GM21723 (cell line): ENCODE measurements around the gene LGALS12.
A peak's percentile ranks its signal among the peaks of the same experiment; 100 is the strongest.
"Not testable (repeated sequence)": the region's sequence is repeated elsewhere in the genome, so short reads cannot be mapped to it uniquely, and the experiment has no call there.

Experiments
- ATAC-seq: cut with Tn5 transposase; IDR thresholded peaks from one replicate; pipeline ENCODE4 v1.9.1; 2021; ENCODE audit warnings: mild to moderate bottlenecking, moderate library complexity; ENCODE audit not compliant: unreplicated experiment

Gene LGALS12

GRCh38 chr11:63532799-63533475 is 27.1 kb downstream of the LGALS12 start:
- ATAC-seq = no peak

GRCh38 chr11:63534076-63534475 is 28.2 kb downstream of the LGALS12 start:
- ATAC-seq = no peak

GRCh38 chr11:63534895-63535461 is 29.1 kb downstream of the LGALS12 start:
- ATAC-seq = peak; percentile 43

- ATAC-seq = no peak
Measured at GRCh38 chr11:63535734-63536133, 29.9 kb downstream of the LGALS12 start.

- peak; percentile 43 for ATAC-seq
Measured at GRCh38 chr11:63536669-63537292, 30.9 kb downstream of the LGALS12 start, which contains the start of gene PLAAT4. TSS of gene PLAAT4 (plus strand) at chr11:63536808. CDS start at chr11:63536869, 61 bp downstream.

GRCh38 chr11:63537293-63538101 is 31.6 kb downstream of the LGALS12 start:
- no peak for ATAC-seq

DNA sequence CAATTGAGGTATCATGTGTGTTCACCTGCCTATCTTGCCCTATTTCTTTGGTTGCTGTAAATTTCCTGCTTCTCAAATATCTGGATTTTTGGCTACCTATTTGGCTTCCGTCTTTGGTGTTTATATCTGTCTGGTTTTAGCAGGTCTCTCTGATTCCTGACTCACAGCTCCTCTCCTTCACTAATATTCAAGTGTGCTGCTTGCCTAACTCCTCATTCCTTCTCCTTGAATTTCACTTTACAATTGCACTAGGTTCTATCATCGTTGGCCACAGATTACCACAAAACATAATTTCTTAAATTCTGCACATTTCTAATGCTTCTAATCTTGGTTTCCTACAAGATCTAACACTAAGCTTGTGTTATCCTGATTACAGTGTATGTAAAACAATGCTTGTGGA is 36.6 kb downstream of the LGALS12 start:
- ATAC-seq = not testable (repeated sequence)

DNA sequence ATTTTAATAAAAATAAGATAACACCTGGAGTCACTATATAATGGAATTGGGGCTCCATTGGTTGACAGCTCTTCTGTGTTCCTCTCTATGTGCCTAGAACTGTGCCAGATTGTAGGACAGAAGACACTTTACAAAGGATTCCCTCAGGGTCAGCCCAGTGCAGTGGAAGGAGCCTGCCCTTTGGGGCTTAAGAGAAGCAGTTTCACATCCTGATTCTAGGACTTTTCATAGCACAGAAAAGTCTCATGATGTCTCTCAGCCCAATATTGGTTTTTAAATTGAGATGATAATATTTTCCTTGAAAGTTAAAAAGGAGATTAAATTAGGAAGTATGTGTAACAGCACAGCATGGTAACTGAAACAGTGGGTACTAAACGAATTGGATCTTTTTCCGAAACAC is 37.8 kb downstream of the LGALS12 start:
- no peak for ATAC-seq

DNA sequence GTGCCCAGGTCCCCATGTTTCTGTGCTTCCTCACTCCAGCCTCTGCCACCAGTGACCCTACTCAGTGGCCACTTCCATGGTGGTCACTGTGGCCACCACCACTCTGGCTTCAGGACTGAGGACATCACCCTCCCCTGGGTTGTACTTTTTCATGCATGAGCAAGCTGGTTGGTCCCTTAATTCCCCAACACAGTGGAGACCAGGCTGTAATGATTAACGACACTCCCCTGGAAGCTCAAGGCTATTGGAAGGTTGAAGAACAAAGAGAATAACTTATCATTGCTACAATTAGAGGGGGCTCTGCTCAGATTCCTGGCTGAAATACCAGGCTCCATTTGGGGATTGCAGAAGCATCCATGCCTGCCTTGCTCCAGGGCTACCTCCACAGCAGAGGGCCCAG is 41.2 kb downstream of the LGALS12 start:
- ATAC-seq = no peak

DNA sequence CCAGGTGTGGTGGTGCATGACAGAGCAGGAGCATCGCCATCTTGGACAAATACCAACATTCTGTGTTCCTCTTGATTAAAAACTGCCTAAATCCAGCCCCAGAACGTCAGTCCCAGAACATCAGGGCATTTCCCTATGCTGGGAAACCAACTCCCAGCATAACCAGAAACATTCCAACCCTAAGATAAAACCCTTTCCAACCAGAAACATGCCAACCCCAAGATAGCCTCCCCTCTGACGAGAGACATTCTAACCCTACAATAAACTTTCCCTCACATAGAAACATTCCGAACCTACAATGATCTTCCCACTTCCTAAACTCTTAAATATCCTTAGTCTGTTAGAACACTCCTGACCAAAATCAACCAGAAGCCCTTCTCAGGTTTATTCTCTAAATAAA is 42.3 kb downstream of the LGALS12 start:
- no peak for ATAC-seq

DNA sequence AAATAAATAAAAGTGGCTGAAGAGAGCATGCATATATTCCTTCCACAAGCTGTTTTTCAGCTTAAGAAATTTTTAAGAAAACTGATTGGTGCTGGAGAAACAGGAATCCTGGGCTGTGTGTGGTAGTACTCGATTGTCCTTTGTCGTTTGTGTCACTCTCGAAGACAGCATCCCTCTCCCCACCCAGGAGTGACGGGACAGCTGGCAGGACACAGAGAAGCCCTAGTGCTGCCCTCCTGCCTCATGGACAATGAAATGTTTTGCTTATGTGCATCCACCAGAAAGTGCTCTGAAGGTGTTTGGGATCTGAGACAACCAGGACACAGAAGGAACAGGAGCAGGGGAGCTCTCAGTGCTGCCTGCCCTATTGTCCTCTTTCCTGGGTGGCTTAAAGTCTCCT is 43.5 kb downstream of the LGALS12 start:
- ATAC-seq = no peak

GRCh38 chr11:63550156-63550700 is 44.3 kb downstream of the LGALS12 start:
- not testable (repeated sequence) for ATAC-seq

GRCh38 chr11:63551091-63551888 is 45.4 kb downstream of the LGALS12 start:
- ATAC-seq = no peak

- ATAC-seq = no peak
Measured at GRCh38 chr11:63551889-63552266, 46.0 kb downstream of the LGALS12 start.

- no peak for ATAC-seq
Measured at GRCh38 chr11:63552921-63553320, 47.0 kb downstream of the LGALS12 start.

- peak; percentile 81 for ATAC-seq
Measured at GRCh38 chr11:63553759-63554158, 47.9 kb downstream of the LGALS12 start.

GRCh38 chr11:63554877-63555223 is 49.0 kb downstream of the LGALS12 start:
- ATAC-seq = no peak

DNA sequence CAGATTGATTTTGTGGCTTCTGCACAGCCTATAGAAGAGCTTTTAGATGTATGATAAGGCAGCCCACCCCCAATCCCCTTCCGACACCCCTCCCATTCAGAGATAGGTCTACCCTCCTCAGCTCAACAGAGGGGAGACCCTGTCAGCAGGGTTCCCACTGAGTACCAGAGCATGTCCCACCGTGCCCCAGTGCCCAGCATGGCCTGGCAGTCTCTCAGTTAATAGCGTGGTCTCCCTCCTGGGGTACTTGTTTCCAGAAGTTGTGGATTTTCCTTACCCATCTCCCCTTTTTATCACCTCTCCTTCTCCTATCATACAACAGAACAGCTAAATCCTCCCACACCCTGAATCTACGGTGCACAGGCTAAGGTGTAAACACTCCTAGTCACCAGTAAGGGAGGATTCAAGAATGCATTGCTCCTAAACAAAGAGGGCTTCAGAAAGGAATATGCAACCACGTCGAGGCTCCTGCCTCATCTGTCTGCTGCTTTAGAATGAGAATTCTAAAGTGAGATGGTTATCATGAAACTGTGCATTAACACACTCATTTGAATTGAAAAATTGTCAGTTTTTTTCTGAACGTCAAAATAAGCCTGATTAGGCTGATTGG is 50.6 kb downstream of the LGALS12 start:
- ATAC-seq = no peak

- ATAC-seq = no peak
Measured at GRCh38 chr11:63557570-63557969, 51.7 kb downstream of the LGALS12 start.
